ENCODE results near the gene CAPRIN1. TPM values are rescaled to one million over a fixed set of nuclear protein-coding genes. Genes with fewer than 3 reads are reported as not detected.

Gene CAPRIN1
- total RNA-seq, 1 experiment from 2014 or later, result 1,470 TPM

- Histone ChIP-seq H3K27me3 (replicated peaks; ENCODE audit: insufficient read depth, low read depth, low read length, poor library complexity) (no peaks in the 10 kb centered on the region), H3K4me1 (ENCODE audit: insufficient read depth, low read length, poor library complexity, severe bottlenecking) (peaks cover under 1% of the 10 kb centered on the region), H3K27ac (ENCODE audit: low read depth, low read length, poor library complexity, severe bottlenecking) (no peak overlapping the region), H3K36me3 (ENCODE audit: insufficient read depth, low read length, poor library complexity, severe bottlenecking) (no peaks in the 10 kb centered on the region), H3K9me3 (ENCODE audit: low read depth, low read length, poor library complexity, severe bottlenecking) (peaks cover 9% of the 10 kb centered on the region), H3K4me3 (ENCODE audit: low read depth, low read length, poor library complexity, severe bottlenecking) (no peak overlapping the region)
- ChIA-PET POLR2A (ENCODE audit: low non-redundant PET) (interaction anchor here (0.8 kb wide), 1 partner anchor 220 kb away, joined by 3 read pairs; no protein-coding TSS in a partner anchor), CTCF (interaction anchor here (0.6 kb wide), 1 partner anchor 186 kb away, joined by 3 read pairs; no protein-coding TSS in a partner anchor)
- no peak for DNase-seq (ENCODE audit: low spot score)
- intact Hi-C loops (cut with micrococcal nuclease; ENCODE audit: unreplicated experiment), result no loop called here
- BruUV-seq (replicated peaks), result no TSS peak
- no peak for TF ChIP-seq EZH2 (IDR thresholded peaks at IDR 0.05; ENCODE audit: borderline replicate concordance, low read depth, low read length, poor library complexity, severe bottlenecking)
- TF ChIP-seq, protein P1, sequence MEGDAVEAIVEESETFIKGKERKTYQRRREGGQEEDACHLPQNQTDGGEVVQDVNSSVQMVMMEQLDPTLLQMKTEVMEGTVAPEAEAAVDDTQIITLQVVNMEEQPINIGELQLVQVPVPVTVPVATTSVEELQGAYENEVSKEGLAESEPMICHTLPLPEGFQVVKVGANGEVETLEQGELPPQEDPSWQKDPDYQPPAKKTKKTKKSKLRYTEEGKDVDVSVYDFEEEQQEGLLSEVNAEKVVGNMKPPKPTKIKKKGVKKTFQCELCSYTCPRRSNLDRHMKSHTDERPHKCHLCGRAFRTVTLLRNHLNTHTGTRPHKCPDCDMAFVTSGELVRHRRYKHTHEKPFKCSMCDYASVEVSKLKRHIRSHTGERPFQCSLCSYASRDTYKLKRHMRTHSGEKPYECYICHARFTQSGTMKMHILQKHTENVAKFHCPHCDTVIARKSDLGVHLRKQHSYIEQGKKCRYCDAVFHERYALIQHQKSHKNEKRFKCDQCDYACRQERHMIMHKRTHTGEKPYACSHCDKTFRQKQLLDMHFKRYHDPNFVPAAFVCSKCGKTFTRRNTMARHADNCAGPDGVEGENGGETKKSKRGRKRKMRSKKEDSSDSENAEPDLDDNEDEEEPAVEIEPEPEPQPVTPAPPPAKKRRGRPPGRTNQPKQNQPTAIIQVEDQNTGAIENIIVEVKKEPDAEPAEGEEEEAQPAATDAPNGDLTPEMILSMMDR (conservative IDR thresholded peaks at IDR 0.05; ENCODE audit: low read depth, low read length), result no peak
These were observed 29.4 kb upstream of the CAPRIN1 start for GRCh38 chr11:34021977-34022735.

- Histone ChIP-seq H3K36me3 (ENCODE audit: insufficient read depth, low read length, poor library complexity, severe bottlenecking) (no peaks in the 10 kb centered on the region), H3K27me3 (replicated peaks; ENCODE audit: insufficient read depth, low read depth, low read length, poor library complexity) (no peaks in the 10 kb centered on the region), H3K27ac (ENCODE audit: low read depth, low read length, poor library complexity, severe bottlenecking) (no peak overlapping the region), H3K4me1 (ENCODE audit: insufficient read depth, low read length, poor library complexity, severe bottlenecking) (peaks cover 33% of the 10 kb centered on the region), H3K9me3 (ENCODE audit: low read depth, low read length, poor library complexity, severe bottlenecking) (peaks cover 9% of the 10 kb centered on the region), H3K4me3 (ENCODE audit: low read depth, low read length, poor library complexity, severe bottlenecking) (no peak overlapping the region)
- no peak for DNase-seq (ENCODE audit: low spot score)
- POLR2A ChIA-PET (ENCODE audit: low non-redundant PET), result no interaction called here
- TF ChIP-seq, protein P1 (conservative IDR thresholded peaks at IDR 0.05; ENCODE audit: low read depth, low read length), result no peak
- no peak for TF ChIP-seq EZH2 (IDR thresholded peaks at IDR 0.05; ENCODE audit: borderline replicate concordance, low read depth, low read length, poor library complexity, severe bottlenecking)
- BruUV-seq (replicated peaks), result no TSS peak
- CTCF ChIA-PET, result no interaction called here
- intact Hi-C loops (cut with micrococcal nuclease; ENCODE audit: unreplicated experiment), result no loop called here
These were observed 25.1 kb upstream of the CAPRIN1 start for GRCh38 chr11:34026432-34026831.

- H3K27me3 ChIP-seq (replicated peaks; ENCODE audit: insufficient read depth, low read depth, low read length, poor library complexity), result no peaks in the 10 kb centered on the region
- POLR2A ChIA-PET (ENCODE audit: low non-redundant PET), result interaction anchor here (0.5 to 1.2 kb wide), 2 partner anchors 17 to 441 kb away, joined by 3 to 4 read pairs; no protein-coding TSS in a partner anchor
- intact Hi-C loops (cut with micrococcal nuclease; ENCODE audit: unreplicated experiment), result no loop called here
- CTCF ChIA-PET, result interaction anchor here (0.6 kb wide), 1 partner anchor 56 kb away, joined by 4 read pairs; no protein-coding TSS in a partner anchor
- TF ChIP-seq EZH2 (IDR thresholded peaks at IDR 0.05; ENCODE audit: borderline replicate concordance, low read depth, low read length, poor library complexity, severe bottlenecking), result no peak
- TF ChIP-seq, protein P1 (conservative IDR thresholded peaks at IDR 0.05; ENCODE audit: low read depth, low read length), result no peak
- peaks cover 33% of the 10 kb centered on the region for H3K4me1 ChIP-seq (ENCODE audit: insufficient read depth, low read length, poor library complexity, severe bottlenecking)
- H3K4me3 ChIP-seq (ENCODE audit: low read depth, low read length, poor library complexity, severe bottlenecking), result no peak overlapping the region
- no peaks in the 10 kb centered on the region for H3K9me3 ChIP-seq (ENCODE audit: low read depth, low read length, poor library complexity, severe bottlenecking)
- peak overlapping the region; percentile 34 for H3K27ac ChIP-seq (ENCODE audit: low read depth, low read length, poor library complexity, severe bottlenecking)
- no peaks in the 10 kb centered on the region for H3K36me3 ChIP-seq (ENCODE audit: insufficient read depth, low read length, poor library complexity, severe bottlenecking)
- DNase-seq (ENCODE audit: low spot score), result peak; percentile 91
- no TSS peak for BruUV-seq (replicated peaks)
These were observed 23.8 kb upstream of the CAPRIN1 start for GRCh38 chr11:34027516-34028408.
